GM19438 (cell line): Measurements from ENCODE around the gene HAS3.
"Not testable (repeated sequence)": the region's sequence is repeated elsewhere in the genome, so short reads cannot be mapped to it uniquely, and the experiment has no call there.

Experiments used
- ATAC-seq: cut with Tn5 transposase; IDR thresholded peaks from one replicate; pipeline ENCODE4 v1.9.1; 2021; ENCODE audit warnings: low read depth; ENCODE audit not compliant: unreplicated experiment

HAS3 gene

GRCh38 chr16:69141014-69141413 lies 35.6 kb downstream of the HAS3 start:
- no peak for ATAC-seq

GRCh38 chr16:69141936-69142335 lies 36.5 kb downstream of the HAS3 start:
- no peak for ATAC-seq

DNA sequence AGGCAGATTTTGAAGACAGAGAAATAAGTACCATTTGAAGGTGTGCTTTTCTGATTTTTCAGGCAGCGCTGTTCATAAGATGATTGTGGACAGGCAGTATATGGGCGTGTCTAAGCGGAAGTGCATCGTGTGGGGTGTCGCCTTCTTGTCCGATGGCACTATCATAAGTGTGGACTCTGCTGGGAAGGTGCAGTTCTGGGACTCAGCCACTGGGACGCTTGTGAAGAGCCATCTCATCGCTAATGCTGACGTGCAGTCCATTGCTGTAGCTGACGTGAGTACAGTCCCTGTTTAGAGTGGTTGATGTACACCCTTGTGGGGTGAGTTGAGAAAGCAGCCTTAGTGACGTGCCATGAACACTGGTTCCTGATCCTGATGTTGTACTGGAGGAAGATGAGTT lies 37.7 kb downstream of the HAS3 start:
- no peak for ATAC-seq

DNA sequence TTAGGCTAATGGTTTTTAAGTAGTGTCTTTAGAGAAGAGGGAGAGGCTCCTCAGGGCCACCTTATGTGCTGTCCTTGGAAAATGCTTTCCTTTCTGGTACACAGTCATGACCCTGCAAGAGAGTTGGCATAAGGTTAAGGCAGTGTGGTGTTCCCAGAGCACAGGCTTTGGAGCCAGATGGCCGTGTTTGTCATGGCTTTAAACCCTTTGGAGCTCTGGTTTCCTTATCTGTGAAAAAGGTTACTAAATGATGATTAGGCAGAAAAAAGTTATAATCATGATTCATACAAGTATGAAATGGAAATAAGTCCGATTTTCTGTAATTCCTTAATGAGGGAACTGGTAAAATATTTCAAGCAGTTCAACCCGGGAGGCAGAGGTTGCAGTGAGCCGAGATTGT lies 40.2 kb downstream of the HAS3 start:
- no peak for ATAC-seq

GRCh38 chr16:69149621-69150020 lies 44.2 kb downstream of the HAS3 start:
- ATAC-seq, result not testable (repeated sequence)

- no peak for ATAC-seq
These were observed 44.9 kb downstream of the HAS3 start for GRCh38 chr16:69150146-69150865.

- no peak for ATAC-seq
These were observed 51.7 kb downstream of the HAS3 start for GRCh38 chr16:69157196-69157595.

- no peak for ATAC-seq
These were observed 54.7 kb downstream of the HAS3 start for GRCh38 chr16:69160192-69160591.

- ATAC-seq, result no peak
These were observed 60.1 kb downstream of the HAS3 start for GRCh38 chr16:69165584-69165983.

DNA sequence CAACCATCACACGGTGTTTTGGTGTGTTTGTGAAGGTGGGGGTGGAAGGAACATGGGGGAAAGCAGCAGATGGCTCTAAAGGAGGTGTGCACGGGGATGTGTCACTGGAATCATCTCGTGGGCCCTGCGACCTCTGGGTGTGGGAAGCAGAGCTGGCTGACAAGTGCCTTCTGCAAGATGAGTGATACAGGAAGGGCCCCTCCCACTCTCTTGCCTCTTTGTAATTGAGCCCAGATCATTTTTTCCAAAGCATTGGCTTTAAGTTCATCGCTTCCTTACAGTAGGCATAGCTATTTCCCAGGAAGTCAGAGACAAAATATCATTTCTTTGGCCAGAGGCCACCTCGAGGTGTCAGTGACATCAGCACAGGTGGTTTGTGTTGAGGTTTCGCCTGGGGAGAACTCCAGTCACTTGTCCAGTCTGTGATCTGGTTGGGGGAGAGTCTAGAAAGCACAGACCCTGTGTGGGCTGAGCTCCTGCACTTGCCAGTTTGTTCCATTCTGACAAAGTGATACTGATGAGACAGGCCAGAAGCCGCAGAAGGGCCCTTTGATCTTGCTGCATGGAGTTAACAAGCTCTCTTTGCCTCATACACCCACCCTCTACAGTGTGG lies 60.9 kb downstream of the HAS3 start:
- no peak for ATAC-seq

DNA sequence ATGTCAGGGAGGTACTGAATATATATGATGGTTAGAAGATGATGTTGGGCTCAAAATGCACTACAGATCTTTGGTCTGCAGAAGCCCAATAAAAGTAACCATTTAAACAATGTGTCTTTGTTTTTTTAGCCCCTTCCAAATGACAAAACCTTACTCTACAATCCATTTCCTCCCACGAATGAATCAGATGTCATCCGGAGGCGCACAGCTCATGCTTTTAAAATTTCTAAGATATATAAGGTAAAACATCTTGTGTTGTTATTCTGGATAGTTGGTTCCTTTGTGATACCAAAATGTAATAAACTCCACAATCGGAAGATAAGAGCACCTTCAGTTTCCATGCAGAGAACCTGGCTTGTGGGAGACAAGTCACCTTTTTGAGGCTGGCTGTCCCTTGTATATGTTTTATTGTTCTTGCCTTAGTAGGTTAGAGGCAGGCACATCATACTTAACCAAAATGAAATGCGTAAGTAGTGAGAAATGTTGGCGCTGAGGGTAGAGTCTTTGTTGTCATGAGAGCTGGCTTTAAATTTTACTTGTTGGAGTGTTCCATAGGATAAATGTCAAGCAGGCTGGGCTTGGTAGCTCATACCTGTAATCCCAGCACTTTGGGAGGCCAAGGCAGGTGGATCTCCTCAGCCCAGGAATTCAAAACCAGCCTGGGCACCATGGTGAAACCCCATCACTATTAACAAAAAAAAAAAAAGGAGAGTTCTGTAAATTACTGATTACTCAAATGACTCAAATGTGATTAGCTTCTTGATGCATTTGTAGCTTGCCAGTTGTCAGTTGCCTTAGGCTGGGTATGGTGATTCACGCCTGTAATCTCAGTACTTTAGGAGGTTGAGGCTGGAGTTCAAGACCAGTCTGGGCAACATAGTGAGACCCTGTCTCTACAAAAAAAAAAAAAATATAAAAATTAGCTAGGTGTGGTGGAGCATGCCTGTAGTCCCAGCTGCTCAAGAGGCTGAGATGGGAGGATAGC lies 61.8 kb downstream of the HAS3 start:
- no peak for ATAC-seq
